GM23248 (cell line): ENCODE measurements around the gene GARRE1. TPM values are rescaled to one million over a fixed set of nuclear protein-coding genes. Genes with fewer than 3 reads are reported as not detected.

Experiments used
- DNase-seq: peaks from one replicate; pipeline ENCODE4 v3.0.0-alpha.2; 2015
- H2AFZ ChIP-seq: fragments of 200-600 bp; sonication (generic); 2 replicates; pipeline ENCODE4 v1.6.1; 2016; ENCODE audit warnings: antibody characterized with exemption
- H3F3A ChIP-seq: fragments of 200-600 bp; sonication (generic); 2 replicates; pipeline ENCODE4 v1.6.1; 2016; ENCODE audit warnings: mild to moderate bottlenecking, antibody characterized with exemption, mixed run types; ENCODE audit not compliant: insufficient read depth
- H3K27ac ChIP-seq: fragments of 200-600 bp; sonication (generic); 2 replicates; pipeline ENCODE4 v1.5.1; 2016; ENCODE audit warnings: mild to moderate bottlenecking
- H3K27me3 ChIP-seq: fragments of 200-600 bp; sonication (generic); replicated peaks from 2 replicates; pipeline ENCODE4 v1.6.1; 2016; ENCODE audit warnings: mild to moderate bottlenecking; ENCODE audit not compliant: insufficient read depth
- H3K36me3 ChIP-seq: fragments of 200-600 bp; sonication (generic); 2 replicates; pipeline ENCODE4 v1.6.1; 2016; ENCODE audit warnings: low read depth, mild to moderate bottlenecking
- H3K4me1 ChIP-seq: fragments of 200-600 bp; sonication (generic); 2 replicates; pipeline ENCODE4 v1.6.1; 2016; ENCODE audit warnings: mild to moderate bottlenecking; ENCODE audit not compliant: insufficient read depth
- H3K4me2 ChIP-seq: fragments of 200-600 bp; sonication (generic); one replicate; pipeline ENCODE4 v1.6.1; 2016; ENCODE audit warnings: mild to moderate bottlenecking; ENCODE audit not compliant: unreplicated experiment
- H3K4me3 ChIP-seq: fragments of 200-600 bp; sonication (generic); 2 replicates; pipeline ENCODE4 v1.5.1; 2016; ENCODE audit warnings: mild to moderate bottlenecking
- H3K79me2 ChIP-seq: fragments of 200-600 bp; sonication (generic); 2 replicates; pipeline ENCODE4 v1.6.1; 2016; ENCODE audit warnings: mild to moderate bottlenecking; ENCODE audit not compliant: insufficient read depth
- H3K9ac ChIP-seq: fragments of 200-600 bp; sonication (generic); 2 replicates; pipeline ENCODE4 v1.6.1; 2016; ENCODE audit warnings: mild to moderate bottlenecking
- H3K9me2 ChIP-seq: fragments of 200-600 bp; sonication (generic); 2 replicates; pipeline ENCODE4 v1.6.1; 2016; ENCODE audit warnings: mixed run types, mild to moderate bottlenecking, moderate library complexity; ENCODE audit not compliant: insufficient read depth
- H3K9me3 ChIP-seq: fragments of 200-600 bp; sonication (generic); one replicate; pipeline ENCODE4 v1.6.1; 2017; ENCODE audit warnings: low read depth
- H4K20me1 ChIP-seq: fragments of 200-600 bp; sonication (generic); 2 replicates; pipeline ENCODE4 v1.6.0; 2016; ENCODE audit not compliant: insufficient read depth
- EZH2 ChIP-seq: fragments of 200-600 bp; sonication (generic); IDR thresholded peaks from 2 replicates; pipeline ENCODE4 v1.6.1; 2018; ENCODE audit warnings: antibody characterized with exemption, mild to moderate bottlenecking; ENCODE audit not compliant: insufficient read depth, poor library complexity, severe bottlenecking
- EZH2phosphoT487 ChIP-seq: fragments of 200-600 bp; sonication (generic); IDR thresholded peaks from 2 replicates; pipeline ENCODE4 v1.6.1; 2018; ENCODE audit warnings: antibody characterized with exemption, moderate library complexity, mild to moderate bottlenecking, low read depth; ENCODE audit not compliant: insufficient read depth
- WGBS, 2 experiments: methylation state at CpG; one replicate each; pipeline ENCODE4 v1.1.6; 2015 to 2017; ENCODE audit warnings: low lambda C conversion rate in 2 of 2, low coverage in 1 of 2; ENCODE audit errors: missing lambda C conversion rate in 2 of 2; 5-methylcytosine and 5-hydroxymethylcytosine counted together
- in situ Hi-C: fragments of 300-500 bp; cut with MboI; formaldehyde crosslinking; loops from 2 replicates; pipeline ENCODE4 v1.15.0; 2020
- polyA plus RNA-seq: library from polyadenylated mRNA; unstranded; fragments of >200 nt; fragmentation: Nextera tagmentation; extraction: Ambion mirVana; gene quantifications from 2 replicates; pipeline ENCODE4 v1.2.1, GENCODE V29; 2016
- total RNA-seq: library from RNA; depleted of rRNA; stranded (reverse); fragments of >200 nt; shearing (Covaris generic); gene quantifications from 2 replicates; pipeline ENCODE4 v1.2.3, GENCODE V29; 2014; rRNA removed

Gene GARRE1
- total and polyA plus RNA-seq, 2 experiments from 2014 or later = 12.1 to 19.0 TPM

DNA sequence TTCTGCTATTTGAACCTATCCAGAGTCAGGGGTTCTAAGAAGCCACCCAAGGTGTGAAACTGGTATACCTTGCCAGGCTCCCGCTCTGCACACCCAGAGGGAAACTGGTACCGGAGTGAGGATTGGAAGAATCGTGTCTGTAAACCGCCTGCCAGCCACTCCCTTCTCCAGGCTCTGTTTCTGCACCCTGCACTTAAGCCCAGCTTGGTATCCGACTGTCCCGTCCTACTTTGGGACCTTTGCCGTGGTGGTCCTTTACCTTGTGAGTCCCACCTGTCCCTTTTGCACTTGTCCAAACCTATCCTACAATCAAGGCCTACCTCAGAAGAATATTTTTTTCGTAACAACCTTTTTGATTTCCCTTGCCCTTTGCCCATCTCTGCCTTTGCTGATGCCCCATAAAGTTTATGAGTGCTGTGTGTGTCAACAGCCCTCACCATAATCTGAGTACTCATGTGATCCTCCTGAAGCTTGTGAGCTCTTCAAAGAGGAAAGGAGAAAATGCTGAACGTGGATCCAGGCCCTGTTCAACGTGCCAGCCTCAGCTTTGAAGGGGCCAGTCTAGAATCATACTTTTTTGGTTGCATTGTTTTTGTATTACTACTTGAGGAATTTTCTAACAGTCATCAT lies 44.7 kb downstream of the GARRE1 start:
- Histone ChIP-seq H3K4me1 (no peaks in the 10 kb centered on the region), H3K9me2 (no peaks in the 10 kb centered on the region), H3K9ac (no peak overlapping the region), H4K20me1 (no peaks in the 10 kb centered on the region), H3K4me3 (no peak overlapping the region), H3K9me3 (no peaks in the 10 kb centered on the region), H3K79me2 (peaks cover 19% of the 10 kb centered on the region; the same call in 1 of the 2 replicates), H3K4me2 (no peak overlapping the region), H3K27me3 (no peaks in the 10 kb centered on the region), H3K27ac (no peak overlapping the region), H3F3A (no peaks in the 10 kb centered on the region; the same call in 1 of the 2 replicates), H2AFZ (no peak overlapping the region), H3K36me3 (peaks cover 6% of the 10 kb centered on the region; the same call in 1 of the 2 replicates)
- WGBS, 2 experiments = 88 to 89% methylated on average over 10 of the region's 10 CpGs
- DNase-seq = no peak
- in situ Hi-C loops = no loop called here
- TF ChIP-seq EZH2 (no peak), EZH2phosphoT487 (no peak)

DNA sequence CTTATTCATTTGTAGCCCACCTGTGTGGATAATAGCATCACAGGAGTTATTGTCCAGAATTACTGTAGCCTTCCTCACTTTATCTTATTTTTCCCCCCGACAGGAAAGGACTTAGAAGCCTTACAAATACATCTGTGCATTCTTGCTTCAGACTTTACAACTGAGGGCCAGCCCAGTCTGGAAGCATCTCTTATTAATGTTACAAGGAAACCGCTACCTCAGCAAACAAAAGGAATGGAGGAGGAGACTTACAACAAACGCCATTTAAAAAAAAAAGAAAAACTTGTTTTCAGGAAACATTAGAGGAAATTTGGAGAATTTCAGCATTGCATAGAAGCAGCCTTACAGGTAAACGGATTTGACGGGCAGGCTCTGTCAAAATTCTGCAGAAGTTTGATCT lies 45.2 kb downstream of the GARRE1 start:
- H4K20me1 ChIP-seq = no peaks in the 10 kb centered on the region
- H3K4me1 ChIP-seq = no peaks in the 10 kb centered on the region
- no peaks in the 10 kb centered on the region; the same call in 1 of the 2 replicates for H3F3A ChIP-seq
- TF ChIP-seq EZH2 (no peak), EZH2phosphoT487 (no peak)
- H3K36me3 ChIP-seq = peaks cover 6% of the 10 kb centered on the region; the same call in 1 of the 2 replicates
- no peak overlapping the region for H2AFZ ChIP-seq
- no peak overlapping the region for H3K4me2 ChIP-seq
- no peak overlapping the region for H3K9ac ChIP-seq
- no peaks in the 10 kb centered on the region for H3K9me3 ChIP-seq
- in situ Hi-C loops = no loop called here
- DNase-seq = no peak
- peaks cover 13% of the 10 kb centered on the region; the same call in 1 of the 2 replicates for H3K79me2 ChIP-seq
- no peak overlapping the region for H3K27ac ChIP-seq
- WGBS, 2 experiments = 75 to 76% methylated on average over 5 of the region's 5 CpGs
- H3K9me2 ChIP-seq = no peaks in the 10 kb centered on the region
- no peak overlapping the region for H3K4me3 ChIP-seq
- H3K27me3 ChIP-seq = no peaks in the 10 kb centered on the region

DNA sequence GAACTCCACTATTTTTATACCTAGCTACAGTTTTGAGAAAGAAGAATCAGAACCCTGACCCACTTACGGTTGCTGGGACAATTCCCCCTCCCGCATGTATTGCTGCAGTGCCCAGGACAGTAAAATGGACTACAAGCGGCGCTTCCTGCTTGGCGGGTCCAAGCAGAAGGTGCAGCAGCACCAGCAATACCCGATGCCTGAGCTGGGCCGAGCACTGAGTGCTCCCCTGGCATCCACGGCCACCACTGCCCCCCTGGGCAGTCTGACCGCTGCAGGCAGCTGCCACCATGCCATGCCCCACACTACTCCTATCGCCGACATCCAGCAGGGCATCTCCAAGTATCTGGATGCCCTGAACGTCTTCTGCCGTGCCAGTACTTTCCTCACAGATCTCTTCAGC lies 46.0 kb downstream of the GARRE1 start:
- TF ChIP-seq EZH2 = no peak
- TF ChIP-seq EZH2phosphoT487 = no peak
- no peak overlapping the region for H3K4me2 ChIP-seq
- H3K27me3 ChIP-seq = no peaks in the 10 kb centered on the region
- no peak overlapping the region for H2AFZ ChIP-seq
- H3K79me2 ChIP-seq = 0 out of 2 replicates have a peak, but pooled peaks cover 7% of the 10 kb centered on the region
- no peak overlapping the region for H3K9ac ChIP-seq
- no peak overlapping the region for H3K27ac ChIP-seq
- no peaks in the 10 kb centered on the region for H3K9me2 ChIP-seq
- H3K9me3 ChIP-seq = no peaks in the 10 kb centered on the region
- peaks cover 6% of the 10 kb centered on the region; the same call in 1 of the 2 replicates for H3K36me3 ChIP-seq
- in situ Hi-C loops = no loop called here
- WGBS, 2 experiments = 95 to 96% methylated on average over 13 of the region's 13 CpGs
- no peak overlapping the region for H3K4me3 ChIP-seq
- H3K4me1 ChIP-seq = no peaks in the 10 kb centered on the region
- H3F3A ChIP-seq = no peaks in the 10 kb centered on the region; the same call in 1 of the 2 replicates
- no peak for DNase-seq
- H4K20me1 ChIP-seq = no peaks in the 10 kb centered on the region

DNA sequence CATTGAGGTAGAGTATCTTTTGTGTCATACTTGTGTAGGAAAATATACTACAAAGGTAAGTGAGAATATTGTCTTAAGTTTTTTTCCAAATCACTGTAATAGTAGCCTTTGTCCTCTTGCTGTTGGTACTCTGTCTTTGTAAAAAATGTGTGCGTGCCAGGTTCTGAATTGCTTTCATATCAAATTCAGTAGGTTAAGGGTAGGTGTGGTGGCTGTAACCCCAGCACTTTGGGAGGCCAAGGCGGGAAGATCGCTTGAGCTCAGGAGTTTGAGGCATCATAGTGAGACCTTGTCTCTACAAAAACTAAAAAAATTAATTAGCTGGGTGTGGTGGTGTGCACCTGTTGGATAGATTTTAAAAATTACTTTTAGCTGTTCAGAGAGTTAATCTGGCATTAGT lies 46.6 kb downstream of the GARRE1 start:
- H3K9me3 ChIP-seq = no peaks in the 10 kb centered on the region
- H2AFZ ChIP-seq = no peak overlapping the region
- no peaks in the 10 kb centered on the region for H3K9me2 ChIP-seq
- no peak overlapping the region for H3K4me2 ChIP-seq
- peaks cover 6% of the 10 kb centered on the region; the same call in 1 of the 2 replicates for H3K36me3 ChIP-seq
- no peaks in the 10 kb centered on the region for H4K20me1 ChIP-seq
- H3K79me2 ChIP-seq = peaks cover 6% of the 10 kb centered on the region; the same call in 1 of the 2 replicates
- no peak overlapping the region for H3K9ac ChIP-seq
- WGBS, 2 experiments = 90 to 92% methylated on average over 3 of the region's 3 CpGs
- DNase-seq = no peak
- H3F3A ChIP-seq = no peaks in the 10 kb centered on the region; the same call in 1 of the 2 replicates
- no peak for TF ChIP-seq EZH2phosphoT487
- TF ChIP-seq EZH2 = no peak
- in situ Hi-C loops = no loop called here
- H3K27me3 ChIP-seq = no peaks in the 10 kb centered on the region
- no peaks in the 10 kb centered on the region for H3K4me1 ChIP-seq
- H3K4me3 ChIP-seq = no peak overlapping the region
- no peak overlapping the region for H3K27ac ChIP-seq

Other genes with a start within 250 kb of the GARRE1 start
- gene LSM14A, start 82.0 kb upstream of the GARRE1 start, total RNA-seq = 46.4 and 66.1 TPM in 2 replicates
- gene LSM14A, start 82.0 kb upstream of the GARRE1 start, polyA plus RNA-seq = 71.7 and 75.3 TPM in 2 replicates
- gene GPI, start 110.6 kb downstream of the GARRE1 start, total RNA-seq = 196 and 226 TPM in 2 replicates
- gene GPI, start 110.6 kb downstream of the GARRE1 start, polyA plus RNA-seq = 299 and 315 TPM in 2 replicates
- gene PDCD2L, start 149.8 kb downstream of the GARRE1 start, total RNA-seq = 7.1 and 13.4 TPM in 2 replicates
- 5.4 and 7.4 TPM in 2 replicates for gene PDCD2L, start 149.8 kb downstream of the GARRE1 start, polyA plus RNA-seq
- gene UBA2, start 173.8 kb downstream of the GARRE1 start, total RNA-seq = 90.7 and 111 TPM in 2 replicates
- gene UBA2, start 173.8 kb downstream of the GARRE1 start, polyA plus RNA-seq = 79.1 and 93.1 TPM in 2 replicates
- gene WTIP, start 227.2 kb downstream of the GARRE1 start, total RNA-seq = 35.2 and 37.2 TPM in 2 replicates
- 2.2 and 3.5 TPM in 2 replicates for gene WTIP, start 227.2 kb downstream of the GARRE1 start, polyA plus RNA-seq